ENCODE results near the gene ATOSB. TPM values are rescaled to one million over a fixed set of nuclear protein-coding genes. Genes with fewer than 3 reads are reported as not detected.

The ATOSB gene
- total and polyA plus RNA-seq, 9 of the 15 experiments (the other 6 are each of a cell fraction or from before 2014, with no cell fraction given) = 0.45 to 8.0 (median 4.2) TPM

DNA sequence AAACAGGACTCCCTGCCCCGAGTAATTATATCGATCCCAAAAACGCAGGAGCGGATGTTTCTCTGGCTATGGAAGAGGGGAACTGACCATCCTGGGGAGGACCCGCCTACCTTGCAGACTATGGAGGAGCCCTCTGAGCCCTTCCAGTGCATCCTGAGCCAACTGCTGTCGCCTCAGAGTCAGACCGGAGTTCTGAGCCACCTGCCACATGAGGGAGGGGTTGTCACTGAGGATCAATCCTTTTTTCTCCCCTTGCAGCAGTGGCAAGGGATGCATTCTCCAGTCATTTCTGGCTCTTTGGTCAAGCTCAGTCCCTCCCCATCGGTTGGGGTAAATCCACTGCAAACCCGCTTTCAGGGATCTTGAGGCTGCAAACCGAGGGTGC is 36.6 kb downstream of the ATOSB start:
- POLR2A ChIA-PET = interaction anchor here (1.0 to 1.9 kb wide), 6 partner anchors 12 to 24 kb away, joined by 3 to 13 read pairs (median 4); partner anchors contain the start of genes PIGO and STOML2
- Histone ChIP-seq H3K9me3 (replicated peaks; ENCODE audit: control insufficient read depth, insufficient read depth, low read depth, low read length) (no peaks in the 10 kb centered on the region), H2AFZ (ENCODE audit: low read depth, low read length) (peak overlapping the region; percentile 90), H3K4me2 (ENCODE audit: insufficient read depth, low read length) (peak overlapping the region; percentile 93), H3K36me3 (ENCODE audit: control insufficient read depth, insufficient read depth, low read length) (peaks cover 31% of the 10 kb centered on the region; the same call in 2 of the 3 replicates), H3K4me3 (peak overlapping the region; percentile 65), H3K9ac (ENCODE audit: insufficient read depth in 1 of 2, low read depth in 2 of 2, low read length in 2 of 2) (peak overlapping the region; percentile 80 to 98), H3K27ac (ENCODE audit: extremely low read depth, low read depth, low read length) (peak overlapping the region; percentile 89), H3K9me1 (ENCODE audit: control insufficient read depth, insufficient read depth, low read length) (peaks cover 4% of the 10 kb centered on the region), H4K20me1 (replicated peaks; ENCODE audit: control insufficient read depth, insufficient read depth, low read length) (no peaks in the 10 kb centered on the region), H3K27me3 (ENCODE audit: control insufficient read depth in 2 of 2, insufficient read depth in 2 of 2, low read length in 2 of 2) (no peaks in the 10 kb centered on the region), H3K79me2 (ENCODE audit: control insufficient read depth, insufficient read depth, low read length) (peaks cover 24% of the 10 kb centered on the region), H3K4me1 (replicated peaks in 1 of 2; ENCODE audit: control insufficient read depth in 2 of 2, insufficient read depth in 2 of 2, low read length in 2 of 2) (peaks cover 3 to 28% of the 10 kb centered on the region in 2 experiments; a peak in 4 of 5 replicates)
- DNase-seq (ENCODE audit: extremely low read depth in 1 of 4, low spot score in 3 of 4) = peak in 1 of 4 experiments; percentile 14
- peak; percentile 6 for FAIRE-seq
- in situ Hi-C loops (cut with MboI) = no loop called here
- WGBS (ENCODE audit: insufficient coverage, low coverage, missing lambda C conversion rate) = 0% methylated on average over 9 of the region's 10 CpGs
- intact Hi-C loops (cut with micrococcal nuclease) = no loop called here
- TF ChIP-seq SAP30 (IDR thresholded peaks at IDR 0.05; ENCODE audit: borderline replicate concordance, insufficient read depth, low read depth, low read length, poor library complexity, severe bottlenecking) = peak; percentile 47
- no peak for TF ChIP-seq SAFB (IDR thresholded peaks at IDR 0.05; ENCODE audit: borderline replicate concordance, low read depth, low read length)
- peak; percentile 32; the same call in 2 of the 3 replicates for ATAC-seq
- BruUV-seq (replicated peaks) = TSS peak; percentile 50
- CTCF ChIA-PET (ENCODE audit: low intra/inter-chr PET ratio) = no interaction called here

- no peaks in the 10 kb centered on the region for H3K27me3 ChIP-seq (ENCODE audit: control insufficient read depth in 2 of 2, insufficient read depth in 2 of 2, low read length in 2 of 2)
- in situ Hi-C loops (cut with MboI) (no loop called here), intact Hi-C loops (cut with micrococcal nuclease) (no loop called here)
- peak overlapping the region; percentile 93 for H3K4me2 ChIP-seq (ENCODE audit: insufficient read depth, low read length)
- H3K36me3 ChIP-seq (ENCODE audit: control insufficient read depth, insufficient read depth, low read length) = peaks cover 40% of the 10 kb centered on the region; the same call in 2 of the 3 replicates
- no peak for DNase-seq (ENCODE audit: extremely low read depth in 1 of 4, low spot score in 3 of 4)
- CTCF ChIA-PET (ENCODE audit: low intra/inter-chr PET ratio) = no interaction called here
- H3K79me2 ChIP-seq (ENCODE audit: control insufficient read depth, insufficient read depth, low read length) = peaks cover 24% of the 10 kb centered on the region
- H3K9me1 ChIP-seq (ENCODE audit: control insufficient read depth, insufficient read depth, low read length) = peaks cover 4% of the 10 kb centered on the region
- BruUV-seq (replicated peaks) = no TSS peak
- no peaks in the 10 kb centered on the region for H3K9me3 ChIP-seq (replicated peaks; ENCODE audit: control insufficient read depth, insufficient read depth, low read depth, low read length)
- no peak overlapping the region for H2AFZ ChIP-seq (ENCODE audit: low read depth, low read length)
- 35% methylated on average over 4 of the region's 4 CpGs for WGBS (ENCODE audit: insufficient coverage, low coverage, missing lambda C conversion rate)
- FAIRE-seq = no peak
- POLR2A ChIA-PET = interaction anchor here (1.0 to 1.9 kb wide), 2 partner anchors 13 to 14 kb away, joined by 4 to 13 read pairs; no protein-coding TSS in a partner anchor
- H3K27ac ChIP-seq (ENCODE audit: extremely low read depth, low read depth, low read length) = no peak overlapping the region; the same call in 2 of the 3 replicates
- ATAC-seq = no peak
- no peaks in the 10 kb centered on the region for H4K20me1 ChIP-seq (replicated peaks; ENCODE audit: control insufficient read depth, insufficient read depth, low read length)
- H3K4me1 ChIP-seq (replicated peaks in 1 of 2; ENCODE audit: control insufficient read depth in 2 of 2, insufficient read depth in 2 of 2, low read length in 2 of 2) = peaks cover 3 to 28% of the 10 kb centered on the region in 2 experiments; a peak in 4 of 5 replicates
- H3K4me3 ChIP-seq = peak overlapping the region; percentile 65
- H3K9ac ChIP-seq (ENCODE audit: insufficient read depth in 1 of 2, low read depth in 2 of 2, low read length in 2 of 2) = peak overlapping the region; percentile 80 to 98
- TF ChIP-seq THRA (IDR thresholded peaks at IDR 0.05) (no peak), RBFOX2 (IDR thresholded peaks at IDR 0.05; ENCODE audit: low read depth, low read length) (peak; percentile 21; the same call in 1 of the 2 replicates)
These were observed 37.6 kb downstream of the ATOSB start for GRCh38 chr9:35078066-35078465.
